ENCODE data around the gene RFC4. TPM values are rescaled to one million over a fixed set of nuclear protein-coding genes. Genes with fewer than 3 reads are reported as not detected.

Gene RFC4
- total and polyA plus RNA-seq, 2 donors = 16.7 to 27.1 TPM

DNA sequence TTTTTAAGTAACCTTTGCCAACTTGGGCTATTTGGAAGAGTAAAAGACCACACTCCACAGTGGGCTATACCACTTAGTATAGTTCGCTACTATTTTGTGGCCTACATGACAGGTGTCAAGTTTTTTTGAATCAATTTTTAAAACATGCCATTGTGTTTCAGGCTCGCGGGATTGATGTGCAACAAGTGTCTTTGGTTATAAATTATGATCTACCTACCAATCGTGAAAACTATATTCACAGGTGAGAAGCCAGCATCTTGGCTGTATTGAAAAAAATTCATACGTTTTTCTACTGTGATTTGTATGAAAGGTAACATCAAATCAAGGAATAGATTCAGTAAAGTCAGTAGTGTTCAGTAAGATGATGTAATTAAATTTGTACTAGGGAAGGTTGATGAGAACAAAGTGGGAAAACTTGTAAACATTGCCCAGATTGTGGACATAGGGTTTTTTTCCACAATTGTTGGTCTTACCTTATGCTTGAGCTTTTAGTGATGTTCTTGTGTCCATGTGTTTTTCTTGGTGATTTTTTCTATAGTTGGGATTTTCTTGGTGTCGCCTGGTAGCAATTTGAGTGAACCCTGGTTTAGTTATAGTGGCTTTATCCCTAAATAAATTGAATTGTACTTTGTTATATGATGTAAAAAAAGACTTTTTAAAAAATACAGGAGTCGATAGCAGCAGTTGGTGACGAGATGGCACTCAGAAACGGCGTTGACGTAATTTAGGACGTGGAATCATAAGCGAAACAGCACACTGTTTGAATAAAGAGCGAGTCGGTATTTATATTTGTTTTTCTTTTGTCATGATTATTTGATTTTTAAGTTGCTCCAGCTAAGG, 18.4 kb downstream of the RFC4 start:
- no peak for DNase-seq (ENCODE audit: extremely low spot score)
- Histone ChIP-seq H3K27ac (ENCODE audit: low read depth) (no peak overlapping the region), H3K36me3 (ENCODE audit: insufficient read depth) (peaks cover 15% of the 10 kb centered on the region), H3K4me1 (ENCODE audit: insufficient read depth) (no peaks in the 10 kb centered on the region), H3K4me3 (ENCODE audit: low read depth, low read length) (no peak overlapping the region)
- 81% methylated on average over 15 of the region's 15 CpGs for whole genome bisulfite sequencing

DNA sequence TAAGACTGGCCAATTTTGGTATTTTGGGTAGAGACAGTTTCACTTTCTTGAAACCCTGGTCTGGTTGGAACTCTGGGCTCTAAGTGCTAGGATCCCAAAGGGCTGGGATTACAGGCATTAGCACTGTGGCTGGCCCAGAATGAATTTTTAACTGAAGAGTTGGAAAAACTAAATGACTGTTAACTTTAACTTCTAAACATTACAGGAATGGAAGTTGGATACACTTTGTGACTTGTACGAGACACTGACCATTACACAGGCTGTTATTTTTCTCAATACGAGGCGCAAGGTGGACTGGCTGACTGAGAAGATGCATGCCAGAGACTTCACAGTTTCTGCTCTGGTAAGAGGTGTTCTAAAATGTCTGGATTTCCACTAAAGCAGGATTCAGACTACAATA, 19.4 kb downstream of the RFC4 start:
- Histone ChIP-seq H3K4me1 (ENCODE audit: insufficient read depth) (no peaks in the 10 kb centered on the region), H3K36me3 (ENCODE audit: insufficient read depth) (peaks cover 15% of the 10 kb centered on the region), H3K27ac (ENCODE audit: low read depth) (no peak overlapping the region), H3K4me3 (ENCODE audit: low read depth, low read length) (no peak overlapping the region)
- 65% methylated on average over 3 of the region's 3 CpGs for WGBS
- no peak for DNase-seq (ENCODE audit: extremely low spot score)

DNA sequence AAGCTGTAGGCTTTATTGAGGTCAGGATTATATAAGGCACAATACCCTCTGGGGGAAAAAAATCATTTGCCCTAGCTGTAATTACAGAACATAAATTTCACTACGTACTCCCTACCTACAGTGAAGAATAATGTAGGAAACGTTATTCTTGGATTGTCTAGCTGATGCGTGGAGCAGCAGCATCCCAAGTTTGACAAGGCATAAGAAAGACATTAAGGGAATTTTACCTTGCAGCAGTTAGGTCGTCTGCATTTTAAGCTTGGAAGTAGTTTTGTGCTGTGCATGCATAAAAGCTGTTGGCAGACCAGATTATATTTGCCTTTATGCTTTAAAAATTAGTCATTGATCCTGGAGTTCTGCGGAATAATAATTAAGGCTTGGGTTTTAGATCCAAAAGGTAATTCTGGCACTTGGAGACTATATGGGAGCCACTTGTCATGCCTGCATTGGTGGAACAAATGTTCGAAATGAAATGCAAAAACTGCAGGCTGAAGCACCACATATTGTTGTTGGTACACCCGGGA, 20.7 kb downstream of the RFC4 start:
- DNase-seq (ENCODE audit: extremely low spot score) = no peak
- H3K4me3 ChIP-seq (ENCODE audit: low read depth, low read length) = peak overlapping the region; percentile 84
- no peak overlapping the region for H3K27ac ChIP-seq (ENCODE audit: low read depth)
- no peaks in the 10 kb centered on the region for H3K4me1 ChIP-seq (ENCODE audit: insufficient read depth)
- whole genome bisulfite sequencing = 25% methylated on average over 7 of the region's 7 CpGs
- H3K36me3 ChIP-seq (ENCODE audit: insufficient read depth) = peaks cover 15% of the 10 kb centered on the region

DNA sequence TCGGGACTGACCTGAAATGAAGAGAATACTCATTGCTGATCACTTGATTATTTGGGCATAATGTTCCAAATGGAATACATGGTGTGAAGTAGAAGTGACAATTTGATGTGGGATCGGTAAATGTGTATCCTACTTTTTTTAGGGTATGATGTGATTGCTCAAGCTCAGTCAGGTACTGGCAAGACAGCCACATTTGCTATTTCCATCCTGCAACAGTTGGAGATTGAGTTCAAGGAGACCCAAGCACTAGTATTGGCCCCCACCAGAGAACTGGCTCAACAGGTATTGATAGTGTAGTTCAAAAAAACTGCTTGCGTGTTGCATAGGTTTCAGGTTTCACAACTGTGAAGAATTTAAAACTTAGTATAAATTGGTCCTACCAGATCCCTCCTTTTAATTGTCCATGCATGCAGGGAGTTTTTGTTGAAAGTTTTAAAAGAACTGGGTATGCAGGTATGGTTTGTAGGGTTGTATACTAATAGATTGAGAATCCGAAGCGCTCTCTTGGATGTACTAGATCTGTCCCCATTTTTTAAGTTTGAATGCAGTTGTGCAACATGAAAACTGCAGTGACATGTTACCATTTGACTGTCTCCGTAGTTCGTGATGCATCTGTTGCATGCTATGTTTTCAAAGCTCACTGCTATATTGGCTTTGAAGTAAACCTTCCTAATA, 21.3 kb downstream of the RFC4 start:
- peak overlapping the region; percentile 84 for H3K4me3 ChIP-seq (ENCODE audit: low read depth, low read length)
- WGBS = 8% methylated on average over 7 of the region's 7 CpGs
- no peak overlapping the region for H3K27ac ChIP-seq (ENCODE audit: low read depth)
- peaks cover 14% of the 10 kb centered on the region for H3K36me3 ChIP-seq (ENCODE audit: insufficient read depth)
- H3K4me1 ChIP-seq (ENCODE audit: insufficient read depth) = no peaks in the 10 kb centered on the region
- no peak for DNase-seq (ENCODE audit: extremely low spot score)

DNA sequence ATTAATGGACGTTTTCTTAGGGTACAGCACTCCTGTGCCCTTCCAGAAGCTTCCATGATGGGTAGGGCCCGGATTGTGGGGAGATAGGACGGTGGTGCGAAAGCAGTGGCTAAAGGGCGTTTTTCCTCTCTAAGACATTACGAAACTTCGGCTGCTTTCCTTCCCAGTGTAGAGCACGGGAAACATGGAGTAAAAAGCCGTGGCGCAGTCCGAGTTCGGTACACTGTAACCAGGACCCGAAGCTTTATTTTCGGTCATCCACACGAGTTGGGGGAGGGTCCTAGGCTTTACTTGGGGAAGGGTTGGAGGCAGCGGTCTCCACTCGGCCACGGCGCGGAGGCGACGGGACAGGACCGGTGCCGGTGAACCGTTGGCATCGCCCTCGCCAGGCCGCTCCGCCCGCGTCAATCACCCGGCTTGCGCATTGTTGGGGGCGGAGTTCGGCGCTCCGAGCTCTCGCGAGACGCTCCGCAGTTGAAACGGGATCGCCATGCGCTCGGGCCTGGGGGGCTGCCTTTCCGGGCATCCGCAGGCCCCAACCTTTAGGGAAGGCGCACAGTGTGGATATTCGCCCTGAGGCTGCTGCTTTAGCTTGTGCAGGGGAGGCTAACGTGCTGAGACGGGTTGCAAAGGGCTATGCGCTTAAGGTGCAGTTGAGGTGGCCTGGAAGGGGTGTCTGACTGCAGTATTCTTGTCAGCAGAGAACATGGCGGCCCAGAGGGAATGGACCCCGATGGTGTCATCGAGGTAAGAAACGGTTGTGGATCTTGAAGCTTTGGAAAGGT, 22.4 kb downstream of the RFC4 start:
- under 1% methylated on average over 56 of the region's 56 CpGs for WGBS
- peak; percentile 42 for DNase-seq (ENCODE audit: extremely low spot score)
- H3K27ac ChIP-seq (ENCODE audit: low read depth) = peak overlapping the region; percentile 98
- H3K4me1 ChIP-seq (ENCODE audit: insufficient read depth) = no peaks in the 10 kb centered on the region
- H3K36me3 ChIP-seq (ENCODE audit: insufficient read depth) = peaks cover 11% of the 10 kb centered on the region
- H3K4me3 ChIP-seq (ENCODE audit: low read depth, low read length) = peak overlapping the region; percentile 84

DNA sequence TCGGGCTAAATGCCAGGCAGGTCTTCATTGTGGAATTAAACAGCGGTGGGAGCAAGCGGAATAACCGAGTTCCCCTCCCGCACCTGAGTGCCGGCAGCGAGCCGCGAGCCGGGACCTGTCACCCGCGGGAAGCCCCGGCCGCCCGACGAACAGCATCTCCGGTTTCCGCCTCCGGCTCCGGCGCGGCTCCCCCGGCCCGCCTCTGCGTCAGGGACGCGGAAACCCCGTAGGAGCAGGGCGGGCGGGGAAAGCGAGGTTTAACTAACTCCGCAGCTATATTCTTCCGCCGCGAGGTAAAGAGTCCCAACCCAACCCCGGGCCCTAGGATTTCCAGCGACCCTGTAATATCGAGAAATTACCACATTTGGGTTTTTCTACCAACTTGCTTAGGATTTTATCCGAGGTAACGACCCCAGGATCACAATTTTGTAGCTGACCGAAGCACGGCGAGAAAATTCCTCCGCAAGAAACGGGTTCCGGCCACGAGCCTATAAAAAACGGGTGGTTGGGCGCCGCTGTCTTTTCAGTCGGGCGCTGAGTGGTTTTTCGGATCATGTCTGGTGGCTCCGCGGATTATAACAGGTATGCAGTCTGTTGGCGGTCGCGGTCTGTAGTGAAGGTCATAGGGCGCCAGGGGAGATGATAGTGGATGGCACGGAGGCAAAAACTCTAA, 23.1 kb downstream of the RFC4 start, which contains the start of gene EIF4A2:
Gene EIF4A2, plus strand, starts transcription at position 520 of the 673 bp plus-strand sequence. Its CDS starts 34 bp downstream, at position 554.
- H3K4me3 ChIP-seq (ENCODE audit: low read depth, low read length) = peak within 1 kb of the TSS; percentile 84
- DNase-seq (ENCODE audit: extremely low spot score) = peak; percentile 87
- under 1% methylated on average over 60 of the region's 60 CpGs for WGBS
- H3K27ac ChIP-seq (ENCODE audit: low read depth) = peak within 1 kb of the TSS; percentile 98
- H3K36me3 ChIP-seq (ENCODE audit: insufficient read depth) = peaks cover 9% of the 10 kb centered on the region
- H3K4me1 ChIP-seq (ENCODE audit: insufficient read depth) = no peaks in the 10 kb centered on the region

DNA sequence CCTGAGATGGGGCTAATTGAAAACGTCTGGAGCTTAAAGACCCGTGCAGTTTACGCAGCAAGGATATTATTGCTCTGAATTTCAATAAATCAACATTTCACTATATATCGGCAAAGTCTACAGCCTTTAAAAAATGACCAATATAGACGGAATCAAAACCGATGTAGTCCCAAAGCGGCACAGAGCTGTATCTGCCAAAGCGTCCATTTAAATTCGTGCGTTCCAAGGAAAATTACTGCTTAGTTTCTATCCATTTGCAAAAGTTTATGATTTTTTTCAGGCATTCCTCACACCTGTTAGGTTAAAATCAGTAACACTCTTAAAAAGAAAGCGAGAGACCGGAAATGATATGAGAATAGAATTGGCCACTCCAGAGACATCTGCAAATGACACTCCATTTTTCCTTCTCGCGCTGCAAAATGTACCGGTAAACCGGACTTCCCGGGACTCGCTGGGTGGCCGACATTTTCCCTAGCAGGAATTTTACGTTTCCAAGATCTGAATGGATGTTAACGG, 23.7 kb downstream of the RFC4 start:
- Histone ChIP-seq H3K4me3 (ENCODE audit: low read depth, low read length) (peak overlapping the region; percentile 84), H3K36me3 (ENCODE audit: insufficient read depth) (peaks cover 6% of the 10 kb centered on the region), H3K27ac (ENCODE audit: low read depth) (peak overlapping the region; percentile 98), H3K4me1 (ENCODE audit: insufficient read depth) (no peaks in the 10 kb centered on the region)
- DNase-seq (ENCODE audit: extremely low spot score) = no peak
- 3% methylated on average over 21 of the region's 21 CpGs for WGBS

DNA sequence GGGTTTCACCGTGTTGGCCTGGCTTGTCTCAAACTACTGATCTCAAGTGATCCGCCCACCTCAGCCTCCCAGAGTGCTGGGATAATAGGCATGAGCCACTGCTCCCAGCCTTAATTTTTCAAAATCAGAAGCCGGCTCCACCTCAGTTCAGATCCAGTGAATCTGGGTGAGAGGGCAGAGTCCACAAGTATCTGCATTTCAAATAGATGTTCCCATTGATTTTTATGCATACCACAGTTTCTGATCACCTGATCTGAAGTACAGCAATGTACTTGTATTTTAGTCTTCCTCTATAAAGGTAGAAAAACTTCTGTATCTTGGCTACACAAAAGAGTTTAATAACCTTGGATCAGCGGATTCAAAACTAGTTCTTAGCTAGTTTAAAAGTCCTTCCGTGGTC, 27.1 kb downstream of the RFC4 start:
- H3K27ac ChIP-seq (ENCODE audit: low read depth) = no peak overlapping the region
- no peak overlapping the region for H3K4me3 ChIP-seq (ENCODE audit: low read depth, low read length)
- H3K36me3 ChIP-seq (ENCODE audit: insufficient read depth) = no peaks in the 10 kb centered on the region
- H3K4me1 ChIP-seq (ENCODE audit: insufficient read depth) = no peaks in the 10 kb centered on the region
- WGBS = 95% methylated on average over 5 of the region's 5 CpGs
- no peak for DNase-seq (ENCODE audit: extremely low spot score)

DNA sequence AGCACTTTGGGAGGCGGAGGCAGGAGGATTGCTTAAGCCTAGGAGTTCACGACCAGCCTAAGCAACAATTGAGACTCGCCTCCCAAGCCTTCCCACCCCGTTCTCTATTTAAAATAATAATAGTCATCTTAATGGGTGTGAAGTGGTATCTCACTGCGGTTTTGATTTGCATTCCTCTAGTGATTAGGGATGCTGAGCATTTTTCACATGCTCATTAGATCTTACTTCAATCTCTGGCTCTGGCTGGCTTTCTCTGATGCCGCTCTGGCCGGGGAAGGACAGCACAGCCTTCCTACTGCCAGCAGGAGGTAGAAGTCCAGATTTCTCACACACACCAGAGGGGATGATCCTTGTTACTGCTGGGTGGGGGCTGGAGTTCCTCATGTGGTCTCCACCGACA, 30.3 kb downstream of the RFC4 start:
- Histone ChIP-seq H3K27ac (ENCODE audit: low read depth) (no peak overlapping the region), H3K36me3 (ENCODE audit: insufficient read depth) (no peaks in the 10 kb centered on the region), H3K4me3 (ENCODE audit: low read depth, low read length) (no peak overlapping the region), H3K4me1 (ENCODE audit: insufficient read depth) (no peaks in the 10 kb centered on the region)
- 52% methylated on average over 8 of the region's 8 CpGs for WGBS
- DNase-seq (ENCODE audit: extremely low spot score) = no peak

DNA sequence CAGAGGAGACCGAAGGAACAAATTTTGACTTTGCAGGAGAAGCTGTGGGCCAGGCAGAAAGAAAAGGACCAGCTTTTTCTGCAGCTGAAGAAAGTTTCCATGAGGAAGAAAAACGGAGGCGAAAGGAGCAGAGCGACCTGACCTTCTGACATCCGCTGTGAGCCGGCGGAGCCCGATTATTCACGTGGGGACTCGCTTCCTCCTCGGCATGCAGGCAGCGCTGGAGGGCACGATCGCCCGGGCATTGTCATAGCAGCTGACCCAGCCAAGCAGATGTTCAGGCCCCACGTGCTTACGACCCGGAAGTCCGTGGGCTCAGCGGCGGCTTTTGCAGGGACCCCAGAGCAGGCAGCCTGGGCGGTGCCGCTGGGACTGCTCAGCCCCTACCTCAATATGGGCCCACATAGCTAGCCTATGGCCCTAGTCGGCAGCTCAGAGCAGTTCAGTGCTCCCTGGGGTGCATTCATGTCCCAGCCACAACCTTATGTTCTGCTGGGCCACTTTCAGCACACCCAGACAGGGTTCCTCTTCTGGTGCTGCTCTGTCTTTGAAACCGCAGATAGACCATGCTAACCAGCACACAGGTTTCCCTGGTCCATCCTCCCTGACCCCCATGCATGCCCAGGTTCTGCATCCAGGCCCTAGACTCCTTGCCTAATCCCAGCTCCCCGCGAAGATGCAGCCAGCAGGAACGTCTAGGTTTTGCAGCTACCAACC, 33.4 kb downstream of the RFC4 start:
- H3K4me1 ChIP-seq (ENCODE audit: insufficient read depth) = no peaks in the 10 kb centered on the region
- no peak overlapping the region for H3K27ac ChIP-seq (ENCODE audit: low read depth)
- H3K4me3 ChIP-seq (ENCODE audit: low read depth, low read length) = peak overlapping the region; percentile 45
- no peaks in the 10 kb centered on the region for H3K36me3 ChIP-seq (ENCODE audit: insufficient read depth)
- DNase-seq (ENCODE audit: extremely low spot score) = no peak
- WGBS = 25% methylated on average over 28 of the region's 28 CpGs

DNA sequence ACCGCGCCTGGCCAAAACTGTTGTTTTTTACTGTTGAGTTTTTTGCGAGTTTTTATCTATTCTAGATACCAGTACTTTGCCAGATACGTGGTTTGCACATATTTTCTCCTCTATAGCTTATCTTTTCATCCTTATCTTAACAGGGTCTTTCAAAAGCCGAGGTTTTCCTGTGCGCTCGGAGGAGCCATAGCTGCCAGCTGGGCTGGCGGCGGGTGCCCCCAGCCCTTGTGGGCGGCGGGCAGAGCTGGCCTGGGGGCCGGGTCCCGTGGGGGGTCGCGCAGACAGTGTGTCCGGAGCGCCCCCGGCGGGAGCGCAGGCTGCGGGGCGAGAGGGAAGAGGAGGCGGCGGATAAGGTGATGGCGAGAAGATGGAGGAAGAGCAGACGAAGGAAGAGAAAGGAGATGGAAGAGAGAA, 34.0 kb downstream of the RFC4 start:
- H3K27ac ChIP-seq (ENCODE audit: low read depth) = no peak overlapping the region
- H3K36me3 ChIP-seq (ENCODE audit: insufficient read depth) = no peaks in the 10 kb centered on the region
- H3K4me1 ChIP-seq (ENCODE audit: insufficient read depth) = no peaks in the 10 kb centered on the region
- peak overlapping the region; percentile 45 for H3K4me3 ChIP-seq (ENCODE audit: low read depth, low read length)
- DNase-seq (ENCODE audit: extremely low spot score) = no peak
- WGBS = 4% methylated on average over 26 of the region's 26 CpGs

DNA sequence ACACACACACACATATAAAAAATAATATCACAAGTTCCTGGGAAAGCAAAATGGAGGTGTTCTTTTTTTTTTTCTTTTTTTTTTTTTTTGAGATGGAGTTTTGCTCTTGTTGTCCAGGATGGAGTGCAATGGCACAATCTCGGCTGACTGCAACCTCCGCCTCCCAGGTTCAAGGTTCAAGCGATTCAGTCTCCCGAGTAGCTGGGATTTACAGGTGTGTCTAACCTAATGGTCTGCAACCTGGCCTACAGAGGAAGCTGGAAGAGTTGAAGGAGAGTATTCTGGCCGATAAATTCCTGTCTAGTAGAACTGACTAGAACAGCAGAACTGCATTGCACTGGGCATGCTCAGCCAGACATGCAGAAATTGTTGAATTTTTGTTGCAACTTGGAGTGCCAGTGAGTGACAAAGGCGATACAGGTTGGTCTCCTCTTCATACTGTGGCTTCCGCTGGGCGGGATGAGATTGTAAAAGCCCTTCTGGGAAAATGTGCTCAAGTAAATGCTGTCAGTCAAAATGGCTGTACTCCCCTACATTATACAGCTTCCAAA, 45.3 kb downstream of the RFC4 start:
- no peaks in the 10 kb centered on the region for H3K36me3 ChIP-seq (ENCODE audit: insufficient read depth)
- no peaks in the 10 kb centered on the region for H3K4me1 ChIP-seq (ENCODE audit: insufficient read depth)
- H3K27ac ChIP-seq (ENCODE audit: low read depth) = no peak overlapping the region
- DNase-seq (ENCODE audit: extremely low spot score) = no peak
- 92% methylated on average over 8 of the region's 8 CpGs for WGBS
- no peak overlapping the region for H3K4me3 ChIP-seq (ENCODE audit: low read depth, low read length)

All from urinary bladder (tissue), 4 donors.